IMR-90 (cell line): ENCODE data around the gene PPM1A.

Source experiments
- CHD1 ChIP-seq: IDR thresholded peaks from 2 replicates; pipeline ENCODE4 v1.6.1; 2012; ENCODE audit warnings: low read depth, low read length, improper control_type of control experiment
- CTCF ChIP-seq: conservative IDR thresholded peaks from 2 replicates; pipeline ENCODE4 v1.5.1; 2012; ENCODE audit warnings: mild to moderate bottlenecking, low read depth, low read length, improper control_type of control experiment
- ELK1 ChIP-seq: fragments of 150-350 bp; IDR thresholded peaks from 2 replicates; pipeline ENCODE4 v1.6.1; 2016; ENCODE audit warnings: low read depth, mild to moderate bottlenecking, low read length, moderate library complexity, borderline replicate concordance
- FOS ChIP-seq: fragments of 150-350 bp; IDR thresholded peaks from 2 replicates; pipeline ENCODE4 v1.6.1; 2016; ENCODE audit warnings: low read depth, low read length
- MAFK ChIP-seq: IDR thresholded peaks from 2 replicates; pipeline ENCODE4 v1.6.1; 2012; ENCODE audit warnings: low read depth, low read length, improper control_type of control experiment
- MAZ ChIP-seq: IDR thresholded peaks from 2 replicates; pipeline ENCODE4 v1.6.1; 2012; ENCODE audit warnings: low read depth, mild to moderate bottlenecking, low read length, improper control_type of control experiment, moderate library complexity, borderline replicate concordance
- NFE2L2 ChIP-seq: fragments of 150-350 bp; IDR thresholded peaks from 2 replicates; pipeline ENCODE4 v1.6.1; 2016; ENCODE audit warnings: low read depth, mild to moderate bottlenecking, low read length
- POLR2A ChIP-seq: IDR thresholded peaks from 2 replicates; pipeline ENCODE4 v1.6.1; 2012; ENCODE audit warnings: mild to moderate bottlenecking, low read depth, low read length
- RAD21 ChIP-seq: IDR thresholded peaks from 2 replicates; pipeline ENCODE4 v1.6.1; 2012; ENCODE audit warnings: low read length, improper control_type of control experiment
- RFX5 ChIP-seq: IDR thresholded peaks from 2 replicates; pipeline ENCODE4 v1.8.0; 2012; ENCODE audit warnings: low read depth, mild to moderate bottlenecking, low read length, moderate library complexity
- SMC3 ChIP-seq: fragments of 150-350 bp; IDR thresholded peaks from 2 replicates; pipeline ENCODE4 v1.6.1; 2016; ENCODE audit warnings: low read depth, mild to moderate bottlenecking, antibody characterized with exemption, low read length, moderate library complexity
- USF2 ChIP-seq: fragments of 150-350 bp; IDR thresholded peaks from 2 replicates; pipeline ENCODE4 v1.6.1; 2017; ENCODE audit warnings: mild to moderate bottlenecking, antibody characterized with exemption, low read length, low read depth

GRCh38 chr14:60217713-60218112 is 31.3 kb upstream of the PPM1A start:
- TF ChIP-seq SMC3 (no peak), CTCF (no peak), POLR2A (no peak), USF2 (no peak), RFX5 (no peak), NFE2L2 (no peak), CHD1 (no peak), FOS (no peak), RAD21 (no peak), ELK1 (no peak), MAZ (no peak), MAFK (no peak)
